NCI-H128 (cell line): Measurements from ENCODE around the gene ANAPC16.
"Not testable (repeated sequence)": the region's sequence is repeated elsewhere in the genome, so short reads cannot be mapped to it uniquely, and the experiment has no call there.

Experiments used
- DNase-seq: peaks from one replicate; lab custom pipeline; 2025; ENCODE audit not compliant: unreplicated experiment; lab: John Stamatoyannopoulos, UW

ANAPC16 gene

GRCh38 chr10:72261784-72262404, 46.1 kb downstream of the ANAPC16 start:
- DNase-seq = no peak

- peak; percentile 80 for DNase-seq
Observed at GRCh38 chr10:72263613-72264241, 47.9 kb downstream of the ANAPC16 start.

- no peak for DNase-seq
Observed at GRCh38 chr10:72264536-72264935, 48.7 kb downstream of the ANAPC16 start.

- DNase-seq = no peak
Observed at GRCh38 chr10:72265508-72265907, 49.7 kb downstream of the ANAPC16 start.

GRCh38 chr10:72265990-72266865, 50.4 kb downstream of the ANAPC16 start:
- DNase-seq = no peak

GRCh38 chr10:72267381-72267780, 51.6 kb downstream of the ANAPC16 start:
- DNase-seq = no peak

GRCh38 chr10:72267819-72268399, 52.1 kb downstream of the ANAPC16 start:
- DNase-seq = no peak

GRCh38 chr10:72268475-72269200, 52.8 kb downstream of the ANAPC16 start:
- DNase-seq = not testable (repeated sequence)

GRCh38 chr10:72270607-72271281, 54.9 kb downstream of the ANAPC16 start:
- DNase-seq = no peak

GRCh38 chr10:72272689-72273409, 57.0 kb downstream of the ANAPC16 start:
- peak; percentile 62 for DNase-seq

- peak; percentile 95 for DNase-seq
Observed at GRCh38 chr10:72273410-72274212, 57.8 kb downstream of the ANAPC16 start, which contains the start of gene DDIT4. DDIT4 (plus strand) TSS chr10:72273924; CDS start chr10:72274217, 293 bp downstream.

GRCh38 chr10:72274213-72274729, 58.5 kb downstream of the ANAPC16 start:
- no peak for DNase-seq

- DNase-seq = no peak
Observed at GRCh38 chr10:72274730-72275350, 59.0 kb downstream of the ANAPC16 start.

GRCh38 chr10:72275351-72276012, 59.7 kb downstream of the ANAPC16 start:
- DNase-seq = no peak

- no peak for DNase-seq
Observed at GRCh38 chr10:72276013-72276387, 60.2 kb downstream of the ANAPC16 start.

- DNase-seq = no peak
Observed at GRCh38 chr10:72276421-72277339, 60.9 kb downstream of the ANAPC16 start.
